Lower leg skin (tissue), 4 donors: Measurements from ENCODE around the gene BCAP31. TPM values are rescaled to one million over a fixed set of nuclear protein-coding genes. Genes with fewer than 3 reads are reported as not detected.
"Not testable (repeated sequence)": the region's sequence is repeated elsewhere in the genome, so short reads cannot be mapped to it uniquely, and the experiment has no call there.

ENCODE experiments used
- DNase-seq, 2 donors: peaks; one replicate each; pipeline ENCODE4 v3.0.0-alpha.2; 2019; ENCODE audit warnings: low spot score in 2 of 2
- H3K4me3 ChIP-seq: fragments of 200-600 bp; sonication (generic); 2 replicates; pipeline ENCODE4 v1.5.1; 2017; ENCODE audit warnings: mild to moderate bottlenecking, low read depth; ENCODE audit not compliant: poor library complexity, severe bottlenecking
- POLR2A ChIP-seq, 2 donors: fragments of 450-650 bp; IDR thresholded peaks; one replicate each; pipeline ENCODE4 v1.6.1; 2016 to 2017; ENCODE audit warnings: antibody characterized with exemption in 2 of 2, mild to moderate bottlenecking in 1 of 2, moderate library complexity in 1 of 2
- WGBS, 2 donors: methylation state at CpG; one replicate each; pipeline ENCODE4 v1.1.5; 2018; 5-methylcytosine and 5-hydroxymethylcytosine counted together
- intact Hi-C: fragments of 100-400 bp; cut with DNase I; formaldehyde crosslinking; loops from one replicate; pipeline ENCODE4 v1.15.0; 2023; ENCODE audit warnings: low total_unique reads
- total RNA-seq, 4 donors: library from RNA; depleted of rRNA; stranded (reverse); fragments of >200 nt; gene quantifications; one replicate each; pipeline ENCODE4 v1.1.0, GENCODE V29; 2016
- TF ChIP-seq, protein P1 (sequence below), 3 donors: fragments of 450-650 bp; IDR thresholded peaks; one replicate each; pipeline ENCODE4 v1.5.1; 2016; ENCODE audit warnings: antibody characterized with exemption in 3 of 3, mild to moderate bottlenecking in 3 of 3, moderate library complexity in 2 of 3

Gene BCAP31
- total RNA-seq, 4 donors from 2014 or later, result 139 to 210 (median 169) TPM

DNA sequence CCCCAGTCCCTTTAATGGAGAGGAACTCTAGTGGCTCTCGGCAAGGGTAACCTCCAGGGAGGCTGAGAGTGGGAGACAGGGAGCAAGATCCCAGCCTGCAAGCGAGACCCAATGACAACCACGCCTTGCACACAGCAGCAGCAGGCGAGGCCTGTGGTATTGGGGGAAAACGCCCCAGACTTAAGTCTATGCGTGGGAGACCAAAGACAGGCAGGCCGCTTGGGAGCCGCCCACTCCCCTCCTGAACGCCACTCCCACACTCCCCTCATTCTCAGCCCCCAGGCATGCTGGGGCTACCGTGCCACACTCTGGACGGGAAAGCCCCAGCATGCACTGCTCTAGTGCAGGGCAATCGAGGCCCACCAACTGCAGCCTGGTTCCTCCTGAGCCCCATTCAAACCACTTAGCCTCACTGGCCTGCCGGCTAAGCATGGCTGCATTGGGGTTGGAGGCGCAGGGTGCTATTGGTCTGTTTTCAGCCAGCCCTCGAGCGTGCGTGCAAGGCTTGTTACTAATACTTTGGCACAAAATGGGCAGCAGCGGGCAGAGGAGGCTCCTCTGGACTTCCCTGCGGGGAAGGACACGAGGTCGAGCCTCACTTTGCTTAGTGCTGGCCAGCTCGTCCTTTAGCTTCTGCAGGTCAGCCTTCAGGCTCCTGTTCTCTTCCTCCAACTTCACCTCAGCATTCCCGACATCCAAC, 21.7 kb downstream of the BCAP31 start:
- intact Hi-C loops, result no loop called here
- 65 to 70% methylated on average over 14 to 23 of the region's 23 CpGs for WGBS, 2 donors
- TF ChIP-seq POLR2A (IDR thresholded peaks at IDR 0.05), result no peak
- TF ChIP-seq, protein P1, sequence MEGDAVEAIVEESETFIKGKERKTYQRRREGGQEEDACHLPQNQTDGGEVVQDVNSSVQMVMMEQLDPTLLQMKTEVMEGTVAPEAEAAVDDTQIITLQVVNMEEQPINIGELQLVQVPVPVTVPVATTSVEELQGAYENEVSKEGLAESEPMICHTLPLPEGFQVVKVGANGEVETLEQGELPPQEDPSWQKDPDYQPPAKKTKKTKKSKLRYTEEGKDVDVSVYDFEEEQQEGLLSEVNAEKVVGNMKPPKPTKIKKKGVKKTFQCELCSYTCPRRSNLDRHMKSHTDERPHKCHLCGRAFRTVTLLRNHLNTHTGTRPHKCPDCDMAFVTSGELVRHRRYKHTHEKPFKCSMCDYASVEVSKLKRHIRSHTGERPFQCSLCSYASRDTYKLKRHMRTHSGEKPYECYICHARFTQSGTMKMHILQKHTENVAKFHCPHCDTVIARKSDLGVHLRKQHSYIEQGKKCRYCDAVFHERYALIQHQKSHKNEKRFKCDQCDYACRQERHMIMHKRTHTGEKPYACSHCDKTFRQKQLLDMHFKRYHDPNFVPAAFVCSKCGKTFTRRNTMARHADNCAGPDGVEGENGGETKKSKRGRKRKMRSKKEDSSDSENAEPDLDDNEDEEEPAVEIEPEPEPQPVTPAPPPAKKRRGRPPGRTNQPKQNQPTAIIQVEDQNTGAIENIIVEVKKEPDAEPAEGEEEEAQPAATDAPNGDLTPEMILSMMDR (IDR thresholded peaks at IDR 0.05), result no peak
- no peak for DNase-seq
- no peak overlapping the region for H3K4me3 ChIP-seq

DNA sequence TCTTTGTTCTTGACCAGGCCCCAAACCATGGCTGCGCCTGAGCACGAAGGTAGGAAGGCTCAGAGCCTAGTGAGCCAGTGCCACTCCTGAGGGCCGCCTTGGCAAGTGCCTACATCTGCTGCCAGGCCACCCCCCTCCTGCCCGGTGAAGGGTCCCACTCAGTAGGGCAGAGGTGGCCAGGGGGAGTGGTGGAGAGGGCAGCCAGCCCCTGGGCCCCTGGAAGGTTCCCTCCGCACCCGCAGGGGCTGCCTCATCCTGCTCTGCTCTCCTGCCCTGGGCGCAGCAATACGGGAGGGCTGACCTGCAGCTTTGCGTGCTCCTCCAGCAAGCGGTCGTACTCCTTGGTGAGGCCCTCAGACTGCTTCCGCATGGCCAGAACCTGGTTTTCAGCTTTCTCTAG, 22.5 kb downstream of the BCAP31 start:
- intact Hi-C loops, result no loop called here
- WGBS, 2 donors, result 94 to 97% methylated on average over 7 to 12 of the region's 12 CpGs
- no peak overlapping the region for H3K4me3 ChIP-seq
- no peak for TF ChIP-seq POLR2A (IDR thresholded peaks at IDR 0.05)
- TF ChIP-seq, protein P1 (IDR thresholded peaks at IDR 0.05), result no peak
- no peak for DNase-seq

DNA sequence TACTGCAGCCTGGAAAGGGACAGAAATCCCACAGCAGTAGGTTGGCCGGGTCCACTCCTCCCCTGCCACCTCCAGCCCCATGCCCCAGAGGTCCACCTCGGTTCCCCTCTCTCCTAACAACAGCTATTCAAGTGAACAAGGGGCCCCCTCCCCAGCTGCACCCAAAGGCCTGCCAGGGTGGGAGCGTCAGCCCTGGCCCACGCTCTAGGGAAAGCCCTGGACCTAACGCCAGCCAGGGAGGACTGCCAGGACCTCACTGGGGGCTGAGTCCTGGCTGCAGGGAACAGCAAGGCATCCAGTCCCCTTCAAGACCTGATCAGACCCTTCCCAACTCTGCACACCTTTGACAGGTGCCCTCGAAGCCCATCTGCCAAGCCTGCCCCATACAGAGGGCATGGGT, 23.2 kb downstream of the BCAP31 start:
- H3K4me3 ChIP-seq, result no peak overlapping the region
- no peak for DNase-seq
- 75 to 77% methylated on average over 3 to 6 of the region's 6 CpGs for WGBS, 2 donors
- TF ChIP-seq POLR2A (IDR thresholded peaks at IDR 0.05), result no peak
- TF ChIP-seq, protein P1 (IDR thresholded peaks at IDR 0.05), result no peak
- intact Hi-C loops, result no loop called here

DNA sequence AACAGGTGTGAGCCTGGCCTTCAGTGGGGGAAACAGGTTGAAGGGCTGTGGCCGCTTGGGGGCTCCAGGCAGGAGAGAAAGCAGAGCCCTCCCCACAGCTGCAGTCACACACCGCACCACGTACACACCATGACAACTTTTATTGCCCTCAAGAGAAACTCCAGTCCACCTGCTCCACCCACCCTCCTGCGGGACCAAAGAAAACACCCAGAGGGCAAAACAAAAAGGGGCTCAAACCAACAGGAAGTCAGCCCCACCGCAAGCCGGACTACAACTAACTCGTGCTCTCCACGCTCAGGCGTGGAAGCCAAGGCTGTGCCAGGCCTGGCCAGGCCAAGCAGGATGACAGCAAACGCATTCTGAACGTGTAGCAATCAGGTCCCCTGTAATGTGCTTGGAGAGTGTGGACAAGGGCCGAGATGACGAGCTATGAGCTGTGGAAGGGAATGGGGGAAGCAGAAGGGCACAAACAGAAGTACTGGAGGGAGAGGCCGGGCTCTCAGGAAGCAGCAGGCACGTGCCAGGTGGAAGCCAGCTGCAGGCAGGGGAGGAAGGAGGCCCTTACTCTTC, 23.7 kb downstream of the BCAP31 start:
- intact Hi-C loops, result no loop called here
- DNase-seq, result no peak
- TF ChIP-seq, protein P1 (IDR thresholded peaks at IDR 0.05), result no peak
- TF ChIP-seq POLR2A (IDR thresholded peaks at IDR 0.05), result no peak
- 34 to 57% methylated on average over 14 of the region's 15 CpGs for WGBS, 2 donors
- H3K4me3 ChIP-seq, result no peak overlapping the region

DNA sequence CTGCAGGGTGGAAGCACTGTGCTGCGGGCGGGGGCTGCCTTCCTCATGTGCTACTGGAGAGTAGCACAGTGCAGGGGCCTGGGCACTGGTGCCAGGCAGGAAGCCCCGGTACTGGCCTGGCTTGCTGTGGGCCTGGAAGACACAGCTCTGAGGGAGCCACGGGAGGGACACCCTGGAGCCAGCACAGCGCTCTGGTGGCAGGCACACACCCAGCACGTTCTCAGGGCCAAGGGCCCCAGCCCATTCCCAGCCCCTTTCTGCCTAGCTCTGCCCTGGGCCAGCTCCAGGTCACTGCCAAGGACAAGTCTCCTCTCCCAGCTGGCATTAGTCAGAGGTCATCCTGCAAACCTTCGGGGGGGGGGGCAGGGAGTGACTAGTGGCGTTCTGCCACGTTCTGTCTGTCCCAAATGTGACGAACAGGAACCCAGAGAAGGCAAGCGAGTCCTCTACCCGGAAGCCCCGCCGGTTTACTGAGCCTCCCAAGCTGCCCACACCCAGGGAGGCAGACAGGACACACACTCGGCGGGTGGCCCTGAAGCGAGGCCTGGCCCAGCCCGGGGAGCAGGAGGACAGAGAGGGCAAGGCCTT, 24.3 kb downstream of the BCAP31 start:
- H3K4me3 ChIP-seq, intact Hi-C loops, DNase-seq: not testable (repeated sequence)
- 66% methylated on average over 13 of the region's 18 CpGs; no CpG with 5 or more reads in 1 of the 2 donors for WGBS, 2 donors

DNA sequence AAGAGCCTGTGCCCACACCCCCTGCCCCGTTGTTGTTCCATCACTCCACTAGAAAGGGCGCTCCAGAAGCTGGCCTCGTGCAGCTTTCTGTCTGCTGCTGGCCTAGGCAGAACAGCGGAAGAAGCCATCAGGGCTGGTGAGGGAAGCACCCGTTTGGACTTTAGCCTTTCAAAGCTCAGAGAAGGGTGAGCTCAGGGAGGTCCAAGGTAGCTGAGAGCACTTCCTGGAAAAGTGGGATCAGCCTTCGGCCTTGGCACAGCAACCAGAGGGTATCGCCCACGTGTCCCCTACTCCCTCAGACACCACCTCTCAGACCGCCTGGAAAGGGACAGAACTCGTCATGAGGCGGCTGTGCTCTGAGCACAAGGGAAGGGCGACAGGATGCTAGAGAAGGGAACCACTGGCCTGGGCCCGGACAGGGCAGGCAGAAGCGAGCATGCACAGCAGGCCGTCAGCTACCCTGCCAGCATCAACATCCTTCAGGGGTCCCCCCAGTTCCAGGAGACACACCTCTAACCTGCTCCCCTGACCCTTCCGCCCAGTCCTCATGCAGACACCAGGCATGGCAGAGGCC, 24.9 kb downstream of the BCAP31 start:
- H3K4me3 ChIP-seq, intact Hi-C loops, DNase-seq: not testable (repeated sequence)
- 73 to 82% methylated on average over 10 to 16 of the region's 16 CpGs for WGBS, 2 donors
